H9 (cell line): Measurements from ENCODE around the gene AQP3. TPM values are rescaled to one million over a fixed set of nuclear protein-coding genes. Genes with fewer than 3 reads are reported as not detected.

Source experiments
- DNase-seq: peaks from one replicate; pipeline ENCODE4 v3.0.0-alpha.2; 2017
- H2AFZ ChIP-seq: one replicate; pipeline ENCODE4 v1.6.1; 2013; ENCODE audit warnings: mild to moderate bottlenecking, low read length, control low read depth, moderate library complexity
- H2AK5ac ChIP-seq: 2 replicates; pipeline ENCODE4 v1.6.1; 2013; ENCODE audit warnings: low read length, control low read depth, mixed read lengths; ENCODE audit not compliant: insufficient read length
- H2BK120ac ChIP-seq: one replicate; pipeline ENCODE4 v1.6.1; 2013; ENCODE audit warnings: low read depth, mild to moderate bottlenecking, low read length, control low read depth, inconsistent platforms; ENCODE audit not compliant: poor library complexity, severe bottlenecking
- H2BK12ac ChIP-seq: 2 replicates; pipeline ENCODE4 v1.6.1; 2013; ENCODE audit warnings: low read length, control low read depth, mixed read lengths, low read depth; ENCODE audit not compliant: insufficient read length
- H2BK15ac ChIP-seq: 2 replicates; pipeline ENCODE4 v1.6.1; 2013; ENCODE audit warnings: low read depth, low read length, control low read depth
- H2BK20ac ChIP-seq: one replicate; pipeline ENCODE4 v1.6.1; 2013; ENCODE audit warnings: low read depth, mild to moderate bottlenecking, low read length, control low read depth, inconsistent platforms; ENCODE audit not compliant: poor library complexity, severe bottlenecking
- H2BK5ac ChIP-seq: 2 replicates; pipeline ENCODE4 v1.6.1; 2013; ENCODE audit warnings: low read length, control low read depth, mixed read lengths; ENCODE audit not compliant: insufficient read length
- H3K14ac ChIP-seq: 2 replicates; pipeline ENCODE4 v1.6.1; 2013; ENCODE audit warnings: low read length, control low read depth; ENCODE audit not compliant: insufficient read depth
- H3K18ac ChIP-seq: 2 replicates; pipeline ENCODE4 v1.6.1; 2013; ENCODE audit warnings: low read depth, mild to moderate bottlenecking, mixed read lengths, low read length, control low read depth; ENCODE audit not compliant: insufficient read length
- H3K23ac ChIP-seq: 2 replicates; pipeline ENCODE4 v1.6.1; 2013; ENCODE audit warnings: low read length, control low read depth, mixed read lengths, low read depth; ENCODE audit not compliant: insufficient read length
- H3K23me2 ChIP-seq: 2 replicates; pipeline ENCODE4 v1.6.1; 2013; ENCODE audit warnings: low read depth, mild to moderate bottlenecking, mixed read lengths, low read length, control low read depth; ENCODE audit not compliant: insufficient read length, poor library complexity, severe bottlenecking
- H3K27ac ChIP-seq: 2 replicates; pipeline ENCODE4 v1.5.1; 2013; ENCODE audit warnings: low read length, control low read depth, mixed read lengths, low read depth; ENCODE audit not compliant: insufficient read length
- H3K27me3 ChIP-seq: 2 replicates; pipeline ENCODE4 v1.6.1; 2013; ENCODE audit warnings: low read length, control low read depth, inconsistent platforms; ENCODE audit not compliant: insufficient read depth
- H3K4ac ChIP-seq: 2 replicates; pipeline ENCODE4 v1.6.1; 2013; ENCODE audit warnings: low read depth, mild to moderate bottlenecking, control low read depth, inconsistent platforms, low read length, moderate library complexity
- H3K4me1 ChIP-seq: 2 replicates; pipeline ENCODE4 v1.6.1; 2013; ENCODE audit warnings: low read length, control low read depth, inconsistent platforms; ENCODE audit not compliant: insufficient read depth
- H3K4me2 ChIP-seq: 2 replicates; pipeline ENCODE4 v1.6.1; 2013; ENCODE audit warnings: low read length, control low read depth, mixed read lengths; ENCODE audit not compliant: insufficient read length, insufficient read depth
- H3K56ac ChIP-seq: 2 replicates; pipeline ENCODE4 v1.6.1; 2013; ENCODE audit warnings: low read depth, mild to moderate bottlenecking, mixed read lengths, low read length, control low read depth; ENCODE audit not compliant: insufficient read length
- H3K79me1 ChIP-seq: 2 replicates; pipeline ENCODE4 v1.6.1; 2013; ENCODE audit warnings: low read depth, mild to moderate bottlenecking, moderate library complexity, low read length, control low read depth, inconsistent platforms; ENCODE audit not compliant: insufficient read depth, poor library complexity, severe bottlenecking
- H3K79me2 ChIP-seq: 2 replicates; pipeline ENCODE4 v1.6.1; 2013; ENCODE audit warnings: low read length, control low read depth, inconsistent platforms; ENCODE audit not compliant: insufficient read depth
- H3K9ac ChIP-seq: 2 replicates; pipeline ENCODE4 v1.6.1; 2013; ENCODE audit warnings: low read length, control low read depth, mixed read lengths; ENCODE audit not compliant: insufficient read length; ENCODE audit errors: extremely low read depth
- H3K9me3 ChIP-seq: one replicate; pipeline ENCODE4 v1.6.1; 2013; ENCODE audit warnings: low read depth, low read length, inconsistent platforms; ENCODE audit not compliant: control insufficient read depth
- H3T11ph ChIP-seq: one replicate; pipeline ENCODE4 v1.6.1; 2013; ENCODE audit warnings: mild to moderate bottlenecking, low read length, control low read depth, inconsistent platforms
- H4K20me1 ChIP-seq: one replicate; pipeline ENCODE4 v1.6.1; 2013; ENCODE audit not compliant: control insufficient read depth, insufficient read length, insufficient read depth
- H4K5ac ChIP-seq: 2 replicates; pipeline ENCODE4 v1.6.1; 2013; ENCODE audit warnings: low read depth, mild to moderate bottlenecking, mixed read lengths, low read length, control low read depth; ENCODE audit not compliant: insufficient read length
- H4K8ac ChIP-seq: replicated peaks from 2 replicates; pipeline ENCODE4 v1.6.1; 2013; ENCODE audit warnings: low read length, control low read depth, mixed read lengths, low read depth; ENCODE audit not compliant: insufficient read length
- H4K91ac ChIP-seq: 2 replicates; pipeline ENCODE4 v1.6.1; 2013; ENCODE audit warnings: low read depth, mild to moderate bottlenecking, moderate library complexity, mixed read lengths, low read length, control low read depth; ENCODE audit not compliant: insufficient read length
- H3K27ac Mint-ChIP-seq, 3 experiments: 2 replicates in 2 of 3; 3 replicates in 1 of 3; pipeline ENCODE4 v1.8.0; 2020 to 2021; ENCODE audit warnings: mixed read lengths in 3 of 3, mild to moderate bottlenecking in 1 of 3, moderate library complexity in 1 of 3
- H3K27me3 Mint-ChIP-seq: 2 replicates; pipeline ENCODE4 v1.8.0; 2021; ENCODE audit warnings: low read depth, mild to moderate bottlenecking, moderate library complexity, mixed read lengths
- H3K36me3 Mint-ChIP-seq, 3 experiments: 2 replicates in 2 of 3; 3 replicates in 1 of 3; pipeline ENCODE4 v1.8.0; 2020 to 2021; ENCODE audit warnings: low read depth in 3 of 3, mixed read lengths in 3 of 3; ENCODE audit not compliant: insufficient read depth in 1 of 3
- H3K4me1 Mint-ChIP-seq, 2 experiments: 2 replicates each; pipeline ENCODE4 v1.8.0; 2020; ENCODE audit warnings: mixed read lengths in 2 of 2
- H3K4me3 Mint-ChIP-seq, 2 experiments: 2 replicates in 1 of 2; 3 replicates in 1 of 2; pipeline ENCODE4 v1.8.0; 2020 to 2021; ENCODE audit warnings: mild to moderate bottlenecking in 2 of 2, mixed read lengths in 2 of 2, moderate library complexity in 1 of 2
- H3K9me3 Mint-ChIP-seq, 2 experiments: 2 replicates in 1 of 2; 3 replicates in 1 of 2; pipeline ENCODE4 v1.8.0; 2020; ENCODE audit warnings: mild to moderate bottlenecking in 2 of 2, mixed read lengths in 2 of 2, moderate library complexity in 1 of 2
- CTCF ChIP-seq: fragments of 200-600 bp; sonication (generic); conservative IDR thresholded peaks from 3 replicates; pipeline ENCODE4 v1.8.0; 2021; ENCODE audit warnings: antibody characterized with exemption, mild to moderate bottlenecking
- WGBS: extraction: QIAGEN DNeasy Blood & Tissue Kit; methylation state at CpG from one replicate; pipeline ENCODE4 v1.1.7; 2013; ENCODE audit warnings: missing lambda C conversion rate, low lambda C conversion rate, mixed read lengths; ENCODE audit not compliant: insufficient read length; ENCODE audit errors: extremely low coverage; 5-methylcytosine and 5-hydroxymethylcytosine counted together
- total RNA-seq: library from RNA; stranded (reverse); gene quantifications from 2 replicates; pipeline ENCODE4 v1.2.1, GENCODE V29; 2021

Gene AQP3
- total RNA-seq, 1 experiment from 2014 or later: 1.6 TPM

GRCh38 chr9:33480106-33480505 is 32.7 kb upstream of the AQP3 start:
- Histone ChIP-seq H3K56ac (no peak overlapping the region), H3K27ac (no peak overlapping the region), H2AFZ (no peak overlapping the region), H4K91ac (no peak overlapping the region), H3K23me2 (no peaks in the 10 kb centered on the region), H2BK5ac (no peak overlapping the region), H3K14ac (no peak overlapping the region), H4K8ac (no peak overlapping the region), H4K20me1 (no peaks in the 10 kb centered on the region), H3T11ph (no peak overlapping the region), H2BK20ac (no peak overlapping the region), H2BK120ac (no peak overlapping the region), H3K4ac (no peak overlapping the region), H2AK5ac (no peak overlapping the region), H3K23ac (no peak overlapping the region), H3K18ac (no peak overlapping the region), H2BK12ac (no peak overlapping the region), H3K4me1 (no peaks in the 10 kb centered on the region), H3K79me1 (no peaks in the 10 kb centered on the region), H3K9ac (no peak overlapping the region), H3K79me2 (no peaks in the 10 kb centered on the region), H3K27me3 (no peaks in the 10 kb centered on the region), H3K4me2 (no peak overlapping the region), H2BK15ac (no peak overlapping the region), H4K5ac (no peak overlapping the region), H3K9me3 (no peaks in the 10 kb centered on the region)
- TF ChIP-seq CTCF: no peak
- Mint-ChIP-seq H3K9me3 (no peaks in the 10 kb centered on the region), H3K36me3 (no peaks in the 10 kb centered on the region), H3K27ac (peak overlapping the region in 1 of 3 experiments; percentile 86; a peak in 1 of 7 replicates), H3K4me1 (peaks cover 0 to 3% of the 10 kb centered on the region in 2 experiments; a peak in 1 of 4 replicates), H3K27me3 (no peaks in the 10 kb centered on the region), H3K4me3 (no peak overlapping the region)
- no peak for DNase-seq
- whole genome bisulfite sequencing: no CpG with 5 or more reads among the region's 2 CpGs
